WERI-Rb-1 (cell line): Measurements from ENCODE around the gene TENM4.

Experiments
- DNase-seq: peaks from one replicate; pipeline ENCODE4 v3.0.0-alpha.2; 2020
- H3K27ac ChIP-seq: fragments of 250-450 bp; sonication (Bioruptor Pico); 2 replicates; pipeline ENCODE4 v1.5.1; 2020; ENCODE audit warnings: mild to moderate bottlenecking, moderate library complexity
- H3K27me3 ChIP-seq: fragments of 250-450 bp; sonication (Bioruptor Pico); 2 replicates; pipeline ENCODE4 v1.5.1; 2021; ENCODE audit warnings: mild to moderate bottlenecking, low read depth, moderate library complexity; ENCODE audit not compliant: insufficient read depth, severe bottlenecking
- H3K36me3 ChIP-seq: fragments of 250-450 bp; sonication (Bioruptor Pico); 2 replicates; pipeline ENCODE4 v1.5.1; 2020; ENCODE audit warnings: mild to moderate bottlenecking, moderate library complexity
- H3K4me3 ChIP-seq: 2 replicates; pipeline ENCODE4 v1.5.1; 2011; ENCODE audit warnings: low read depth, mild to moderate bottlenecking, control low read depth, low read length
- H3K9me3 ChIP-seq: fragments of 250-450 bp; sonication (Bioruptor Pico); 2 replicates; pipeline ENCODE4 v1.5.1; 2021; ENCODE audit warnings: mild to moderate bottlenecking, moderate library complexity; ENCODE audit not compliant: severe bottlenecking
- CTCF ChIP-seq: IDR thresholded peaks from 2 replicates; pipeline ENCODE4 v1.5.1; 2011; ENCODE audit warnings: low read depth, mild to moderate bottlenecking, control low read depth, inconsistent platforms, low read length

The TENM4 gene

GRCh38 chr11:79092791-79093353 is 348.0 kb downstream of the TENM4 start:
- no peak for DNase-seq
- TF ChIP-seq CTCF: no peak
- Histone ChIP-seq H3K36me3 (no peaks in the 10 kb centered on the region), H3K4me3 (no peak overlapping the region), H3K27ac (no peak overlapping the region), H3K9me3 (no peaks in the 10 kb centered on the region), H3K27me3 (no peaks in the 10 kb centered on the region)

- H3K4me3 ChIP-seq: no peak overlapping the region
- H3K36me3 ChIP-seq: no peaks in the 10 kb centered on the region
- H3K27me3 ChIP-seq: no peaks in the 10 kb centered on the region
- no peak for TF ChIP-seq CTCF
- no peak overlapping the region for H3K27ac ChIP-seq
- no peaks in the 10 kb centered on the region for H3K9me3 ChIP-seq
- DNase-seq: no peak
Observed at GRCh38 chr11:79090191-79090705, 350.6 kb downstream of the TENM4 start.

- H3K9me3 ChIP-seq: no peaks in the 10 kb centered on the region
- H3K27me3 ChIP-seq: no peaks in the 10 kb centered on the region
- no peak overlapping the region for H3K27ac ChIP-seq
- no peaks in the 10 kb centered on the region for H3K36me3 ChIP-seq
- H3K4me3 ChIP-seq: no peak overlapping the region
- TF ChIP-seq CTCF: no peak
- no peak for DNase-seq
Observed at GRCh38 chr11:79089601-79090000, 351.2 kb downstream of the TENM4 start.

GRCh38 chr11:79088967-79089366 is 351.9 kb downstream of the TENM4 start:
- no peak overlapping the region for H3K4me3 ChIP-seq
- H3K27me3 ChIP-seq: no peaks in the 10 kb centered on the region
- H3K27ac ChIP-seq: no peak overlapping the region
- no peak for TF ChIP-seq CTCF
- no peaks in the 10 kb centered on the region for H3K36me3 ChIP-seq
- H3K9me3 ChIP-seq: no peaks in the 10 kb centered on the region
- DNase-seq: peak; percentile 37

GRCh38 chr11:79087961-79088318 is 352.9 kb downstream of the TENM4 start:
- Histone ChIP-seq H3K36me3 (no peaks in the 10 kb centered on the region), H3K27me3 (no peaks in the 10 kb centered on the region), H3K4me3 (no peak overlapping the region), H3K27ac (no peak overlapping the region), H3K9me3 (no peaks in the 10 kb centered on the region)
- 0 out of 2 replicates have a peak, but pooled peaks have one; percentile 8 for TF ChIP-seq CTCF
- no peak for DNase-seq
